GM19455 (cell line): ENCODE measurements around the gene GHRH.

ENCODE experiments used
- ATAC-seq: cut with Tn5 transposase; IDR thresholded peaks from one replicate; pipeline ENCODE4 v1.9.1; 2021; ENCODE audit not compliant: unreplicated experiment

Gene GHRH

GRCh38 chr20:37263686-37264085, 2.1 kb upstream of the GHRH start:
- no peak for ATAC-seq

DNA sequence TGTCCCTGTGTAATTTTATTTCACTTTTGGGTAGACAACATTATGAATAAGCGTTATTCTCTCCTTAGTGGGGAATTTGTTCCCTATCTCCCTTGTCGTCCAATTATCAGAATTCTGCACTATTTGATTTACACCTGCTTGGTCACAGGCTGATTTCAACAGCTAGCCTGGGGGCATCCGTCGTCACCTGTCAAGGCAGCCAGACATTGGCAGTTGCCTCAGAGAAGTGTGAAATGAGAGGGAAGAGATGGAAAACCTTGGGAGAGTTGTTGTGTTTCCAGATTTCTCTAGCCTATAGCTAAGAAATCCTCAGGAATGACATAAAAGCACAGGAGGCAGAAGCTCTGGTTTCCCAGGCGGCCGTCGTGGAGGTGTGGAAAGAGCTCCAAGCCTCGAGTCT, 891 bp upstream of the GHRH start:
- no peak for ATAC-seq

GRCh38 chr20:37260923-37261322, 691 bp downstream of the GHRH start:
- ATAC-seq: no peak

DNA sequence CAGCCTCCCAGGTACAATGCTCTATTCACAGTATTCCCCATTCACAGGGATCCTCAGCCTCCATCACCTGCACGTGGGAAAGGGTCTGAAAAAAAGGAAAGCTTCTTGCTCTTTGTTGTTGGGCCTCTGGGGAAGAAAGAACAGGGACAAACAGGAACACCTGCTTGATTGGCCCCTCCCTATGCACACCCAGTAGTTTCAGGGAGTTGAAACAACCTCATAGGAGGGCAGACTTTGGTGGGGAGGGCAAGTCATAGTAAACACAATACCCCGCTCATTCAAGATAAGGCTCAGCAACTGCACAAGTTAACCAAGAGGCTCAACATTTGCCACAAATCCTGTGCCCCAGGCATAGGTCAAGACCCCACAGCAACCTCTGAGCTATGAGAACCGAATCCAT, 1.7 kb downstream of the GHRH start:
- no peak for ATAC-seq

GRCh38 chr20:37259031-37259430, 2.6 kb downstream of the GHRH start:
- no peak for ATAC-seq

DNA sequence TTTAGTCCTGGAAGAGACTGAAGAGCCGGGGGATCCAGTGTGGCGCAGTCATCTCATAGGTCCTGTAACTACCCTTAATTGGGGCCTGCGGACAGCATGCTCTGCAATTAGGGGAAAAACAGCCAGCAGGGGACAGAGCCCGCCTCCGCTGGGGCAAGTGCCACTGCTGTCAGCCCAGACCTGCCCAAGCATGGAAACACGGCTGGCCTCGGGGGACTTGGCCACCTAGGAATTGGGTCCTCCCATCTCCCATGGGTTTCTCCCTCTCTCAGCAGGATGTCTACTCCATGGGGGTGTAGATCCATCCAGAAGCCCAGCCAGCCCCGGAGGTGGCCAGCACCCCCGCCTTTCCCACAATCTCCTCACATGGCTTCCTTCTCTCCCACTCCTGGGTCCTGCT, 3.6 kb downstream of the GHRH start:
- ATAC-seq: no peak

GRCh38 chr20:37257530-37257929, 4.1 kb downstream of the GHRH start:
- ATAC-seq: no peak

- no peak for ATAC-seq
Measured at GRCh38 chr20:37256286-37256685, 5.3 kb downstream of the GHRH start.

- ATAC-seq: no peak
Measured at GRCh38 chr20:37254114-37254878, 7.3 kb downstream of the GHRH start.

DNA sequence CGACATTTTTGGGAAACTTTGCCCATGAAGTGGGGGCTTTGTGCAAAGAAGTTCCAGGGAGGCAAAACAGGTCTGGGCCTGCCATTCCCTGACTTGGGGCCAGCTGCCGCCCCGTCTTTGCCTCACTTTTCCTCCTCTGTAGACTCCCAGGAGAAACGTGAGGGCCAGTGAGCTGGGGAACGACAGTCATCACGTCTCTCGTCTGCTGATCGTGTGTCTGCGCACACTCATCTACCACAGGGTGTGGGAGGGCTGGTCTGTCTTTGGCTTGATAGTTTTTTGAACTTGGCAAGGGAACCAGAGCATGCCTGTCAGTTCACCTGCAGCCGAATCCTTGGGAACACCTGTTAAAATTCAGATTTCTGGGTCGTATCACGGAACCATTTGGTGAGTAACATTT, 8.5 kb downstream of the GHRH start:
- no peak for ATAC-seq

DNA sequence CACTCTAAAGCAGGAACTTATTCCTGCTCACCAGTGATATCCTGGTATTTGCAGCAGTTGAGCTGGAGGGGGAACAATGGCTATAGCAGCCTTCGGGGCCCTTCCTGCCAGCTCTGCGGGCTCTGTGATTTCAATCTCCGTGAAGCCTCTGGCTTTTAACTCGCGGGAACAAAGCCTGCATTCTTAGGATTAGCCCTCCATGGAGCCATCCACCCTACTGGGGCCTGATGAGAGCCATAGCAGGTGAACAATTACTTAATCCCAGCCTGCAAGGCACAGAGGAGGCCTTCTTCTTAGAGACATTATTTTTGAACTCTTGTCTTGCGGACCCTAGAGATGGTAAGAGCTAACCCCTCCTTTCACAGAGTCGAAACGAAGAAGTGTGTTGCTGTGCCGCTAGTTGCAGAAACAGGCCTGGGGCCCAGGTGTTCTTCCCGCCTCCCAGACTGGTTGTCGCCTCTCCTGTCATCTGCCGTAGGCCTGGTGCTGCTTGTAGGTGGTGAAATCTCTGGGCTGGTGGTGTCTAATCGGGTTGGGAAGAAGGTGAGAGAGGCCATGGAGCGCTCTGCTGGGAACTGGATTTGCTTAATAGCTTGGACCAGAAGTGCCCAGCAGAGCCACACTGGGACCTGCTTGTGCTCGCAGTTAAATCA, 9.7 kb downstream of the GHRH start:
- ATAC-seq: no peak

DNA sequence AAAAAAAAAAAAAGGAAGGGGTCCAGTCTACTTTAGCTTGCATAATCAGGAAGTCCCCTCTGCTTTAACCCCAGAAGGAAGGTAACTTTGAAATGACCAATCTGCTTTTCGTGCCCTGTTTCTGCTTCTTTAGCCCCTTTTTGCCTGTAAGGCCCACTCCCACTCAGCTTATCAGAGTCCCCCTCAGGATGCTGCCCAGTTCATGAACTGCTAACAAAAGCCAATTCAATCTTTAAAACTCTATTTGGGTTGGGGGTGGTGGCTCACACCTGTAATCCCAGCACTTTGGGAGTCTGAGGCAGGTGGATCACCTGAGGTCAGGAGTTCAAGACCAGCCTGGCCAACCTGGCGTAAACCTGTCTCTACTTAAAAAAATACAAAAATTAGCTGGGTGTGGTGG, 12.3 kb downstream of the GHRH start:
- ATAC-seq: no peak

DNA sequence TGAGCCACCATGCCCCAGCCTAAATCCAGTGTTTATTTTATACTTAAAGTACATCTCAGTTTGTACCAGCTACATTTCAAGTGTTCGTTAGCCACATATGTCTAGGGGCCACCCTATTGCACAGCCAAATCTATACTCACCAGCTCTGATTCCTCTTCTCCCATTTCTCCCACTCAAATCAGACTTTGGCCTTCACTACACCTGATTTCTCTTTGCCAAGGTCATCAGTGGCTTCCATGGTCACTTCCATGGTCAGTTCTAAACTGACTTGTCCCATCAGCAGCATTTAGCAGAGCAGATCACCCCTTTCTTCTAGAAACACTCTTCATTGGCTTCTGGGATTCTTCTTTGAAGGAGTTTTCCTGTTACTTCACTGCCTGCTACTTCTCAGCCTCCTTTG, 14.1 kb downstream of the GHRH start:
- no peak for ATAC-seq

- no peak for ATAC-seq
Measured at GRCh38 chr20:37246736-37247135, 14.9 kb downstream of the GHRH start.

- no peak for ATAC-seq
Measured at GRCh38 chr20:37245216-37246150, 16.1 kb downstream of the GHRH start.

GRCh38 chr20:37244572-37244957, 17.0 kb downstream of the GHRH start:
- ATAC-seq: no peak

GRCh38 chr20:37243937-37244571, 17.6 kb downstream of the GHRH start:
- no peak for ATAC-seq

DNA sequence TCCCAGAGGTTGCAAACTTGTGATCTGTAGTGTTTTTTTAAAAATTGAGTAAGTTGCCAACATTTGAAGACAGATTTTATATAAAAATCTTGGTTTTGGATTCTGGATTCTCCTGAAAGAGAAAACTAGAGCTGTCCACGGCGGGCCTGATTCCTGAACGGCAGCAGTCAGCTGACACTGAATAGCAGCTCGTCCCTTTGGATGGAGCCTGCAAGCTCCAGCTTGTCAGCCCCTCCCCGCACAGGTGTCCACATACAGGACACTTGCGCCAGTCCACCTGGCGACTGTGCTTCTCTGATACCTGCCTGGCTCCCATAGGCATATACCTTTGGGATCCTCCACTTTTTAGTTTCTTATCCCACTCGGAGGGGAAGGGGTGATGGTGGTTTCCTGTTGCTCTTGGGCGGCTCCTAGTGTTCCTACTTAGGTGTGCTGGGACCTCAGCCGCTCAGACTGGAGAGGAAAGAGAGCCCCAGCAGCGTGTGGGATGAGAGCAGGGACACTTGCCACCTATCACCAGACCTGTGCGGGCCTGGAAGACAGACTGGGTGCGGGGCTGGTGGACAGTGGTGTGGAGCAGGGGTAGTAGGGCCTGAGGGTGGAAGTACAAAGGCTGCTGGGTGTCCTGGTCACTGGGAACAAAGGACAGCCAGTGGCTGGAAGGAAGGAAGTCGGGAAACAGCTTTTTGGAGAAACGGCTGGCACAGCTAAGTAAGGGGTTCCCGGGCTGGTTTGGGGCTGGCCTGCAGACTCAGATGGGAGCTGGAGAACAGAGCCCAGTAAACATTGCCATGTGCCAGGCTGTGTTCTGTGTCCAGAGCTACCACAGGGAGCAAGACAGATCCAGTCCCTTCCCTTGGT, 18.3 kb downstream of the GHRH start:
- no peak for ATAC-seq

DNA sequence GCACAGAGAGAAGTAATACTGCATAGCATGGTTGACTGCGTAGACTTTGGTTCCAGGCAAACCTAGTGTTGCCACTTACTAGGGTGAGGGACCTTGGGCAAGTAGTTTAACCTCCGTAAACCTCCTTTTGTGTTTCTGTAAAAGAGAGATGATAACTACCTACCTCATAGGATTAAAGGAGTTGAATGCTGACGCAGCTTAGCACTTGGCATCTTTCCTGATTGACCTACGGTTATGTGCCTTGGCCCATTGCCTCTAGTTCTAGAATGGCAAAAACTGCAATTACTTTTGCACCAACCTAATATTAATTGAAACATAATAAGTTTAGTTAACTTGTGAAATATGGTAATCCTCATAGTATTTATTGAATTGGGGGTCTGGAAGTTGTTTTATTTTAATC, 19.1 kb downstream of the GHRH start:
- no peak for ATAC-seq

GRCh38 chr20:37240337-37241067, 21.1 kb downstream of the GHRH start:
- no peak for ATAC-seq
